Upper lobe of left lung (tissue), 4 donors: ENCODE data around the gene NDUFA11.

Source experiments
- POLR2A ChIP-seq, 4 donors: fragments of 450-650 bp; IDR thresholded peaks; one replicate each; pipeline ENCODE4 v1.5.1; 2016 to 2017; ENCODE audit warnings: antibody characterized with exemption in 4 of 4, mild to moderate bottlenecking in 2 of 4
- POLR2AphosphoS5 ChIP-seq, 2 donors: sonication (generic); formaldehyde crosslinking; IDR thresholded peaks; one replicate each; pipeline ENCODE4 v1.5.1; 2017; ENCODE audit warnings: antibody characterized with exemption in 2 of 2
- TF ChIP-seq, protein P1 (sequence below), 6 experiments: fragments of 450-650 bp in 4 of 6; fragments of 200-600 bp in 2 of 6; sonication (generic) in 2 of 6; IDR thresholded peaks; one replicate each; pipeline ENCODE4 v1.5.1; 2016 to 2019; ENCODE audit warnings: antibody characterized with exemption in 6 of 6

DNA sequence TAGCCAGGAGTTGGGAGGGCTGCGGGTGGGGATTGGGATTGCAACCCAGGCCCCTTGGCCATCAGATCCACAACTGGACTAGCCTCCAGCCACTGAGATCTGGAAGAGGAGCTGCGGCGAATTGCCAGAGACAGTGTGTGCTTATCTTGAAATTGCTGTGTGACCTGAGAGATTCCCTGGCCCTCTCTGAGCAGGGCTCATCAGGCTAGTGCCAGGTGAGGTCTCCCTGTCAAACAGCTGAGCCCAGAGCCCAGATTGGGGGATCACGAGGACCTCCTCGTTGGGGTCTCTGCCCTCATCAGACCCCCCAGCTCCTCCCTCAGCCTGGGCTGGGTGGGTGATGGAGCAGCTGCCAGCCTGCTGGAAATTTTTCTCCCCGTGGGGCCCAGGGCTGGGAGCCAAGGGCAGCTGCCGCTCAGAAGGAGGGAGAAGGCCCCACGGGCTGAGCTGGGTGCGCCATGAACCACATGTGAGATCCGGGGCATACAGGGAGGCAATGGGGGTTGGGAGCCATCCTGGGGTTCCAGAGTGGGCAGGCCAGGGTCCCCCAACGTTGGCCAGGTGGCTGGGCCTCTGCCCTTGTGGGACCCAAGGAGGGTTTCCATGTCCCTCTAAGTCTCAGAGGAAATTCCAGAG lies 40.4 kb downstream of the NDUFA11 start:
- TF ChIP-seq, protein P1, sequence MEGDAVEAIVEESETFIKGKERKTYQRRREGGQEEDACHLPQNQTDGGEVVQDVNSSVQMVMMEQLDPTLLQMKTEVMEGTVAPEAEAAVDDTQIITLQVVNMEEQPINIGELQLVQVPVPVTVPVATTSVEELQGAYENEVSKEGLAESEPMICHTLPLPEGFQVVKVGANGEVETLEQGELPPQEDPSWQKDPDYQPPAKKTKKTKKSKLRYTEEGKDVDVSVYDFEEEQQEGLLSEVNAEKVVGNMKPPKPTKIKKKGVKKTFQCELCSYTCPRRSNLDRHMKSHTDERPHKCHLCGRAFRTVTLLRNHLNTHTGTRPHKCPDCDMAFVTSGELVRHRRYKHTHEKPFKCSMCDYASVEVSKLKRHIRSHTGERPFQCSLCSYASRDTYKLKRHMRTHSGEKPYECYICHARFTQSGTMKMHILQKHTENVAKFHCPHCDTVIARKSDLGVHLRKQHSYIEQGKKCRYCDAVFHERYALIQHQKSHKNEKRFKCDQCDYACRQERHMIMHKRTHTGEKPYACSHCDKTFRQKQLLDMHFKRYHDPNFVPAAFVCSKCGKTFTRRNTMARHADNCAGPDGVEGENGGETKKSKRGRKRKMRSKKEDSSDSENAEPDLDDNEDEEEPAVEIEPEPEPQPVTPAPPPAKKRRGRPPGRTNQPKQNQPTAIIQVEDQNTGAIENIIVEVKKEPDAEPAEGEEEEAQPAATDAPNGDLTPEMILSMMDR (IDR thresholded peaks at IDR 0.05) = no peak
- no peak for TF ChIP-seq POLR2AphosphoS5 (IDR thresholded peaks at IDR 0.05)
- no peak for TF ChIP-seq POLR2A (IDR thresholded peaks at IDR 0.05)
